Type B pancreatic cell (in vitro differentiated cells): ENCODE data around the gene NOP56. TPM values are rescaled to one million over a fixed set of nuclear protein-coding genes. Genes with fewer than 3 reads are reported as not detected.
A peak's percentile ranks its signal among the peaks of the same experiment; 100 is the strongest.

Source experiments
- DNase-seq: peaks from one replicate; pipeline ENCODE4 v3.0.0; 2021; ENCODE audit warnings: mixed read lengths; ENCODE audit not compliant: unreplicated experiment; ENCODE audit errors: extremely low spot score
- H3K27ac Mint-ChIP-seq: 2 replicates; pipeline ENCODE4 v1.8.0; 2021; ENCODE audit warnings: mild to moderate bottlenecking, mixed read lengths
- H3K27me3 Mint-ChIP-seq: 2 replicates; pipeline ENCODE4 v1.8.0; 2021; ENCODE audit warnings: mixed read lengths
- H3K36me3 Mint-ChIP-seq: 2 replicates; pipeline ENCODE4 v1.8.0; 2021; ENCODE audit warnings: mixed read lengths
- H3K4me1 Mint-ChIP-seq: one replicate; pipeline ENCODE4 v1.8.0; 2021; ENCODE audit warnings: mixed read lengths; ENCODE audit not compliant: unreplicated experiment
- H3K4me3 Mint-ChIP-seq: 2 replicates; pipeline ENCODE4 v1.8.0; 2021; ENCODE audit warnings: mild to moderate bottlenecking, mixed read lengths
- H3K9me3 Mint-ChIP-seq: 2 replicates; pipeline ENCODE4 v1.8.0; 2021; ENCODE audit warnings: mixed read lengths
- CTCF ChIP-seq: fragments of 200-600 bp; sonication (generic); conservative IDR thresholded peaks from 2 replicates; pipeline ENCODE4 v1.5.0; 2021; ENCODE audit warnings: antibody characterized with exemption, mild to moderate bottlenecking
- total RNA-seq: library from RNA; stranded (reverse); gene quantifications from 2 replicates; pipeline ENCODE4 v1.2.1, GENCODE V29; 2021; ENCODE audit warnings: low replicate concordance

The NOP56 gene
- total RNA-seq, 1 donor from 2014 or later, result 364 TPM

DNA sequence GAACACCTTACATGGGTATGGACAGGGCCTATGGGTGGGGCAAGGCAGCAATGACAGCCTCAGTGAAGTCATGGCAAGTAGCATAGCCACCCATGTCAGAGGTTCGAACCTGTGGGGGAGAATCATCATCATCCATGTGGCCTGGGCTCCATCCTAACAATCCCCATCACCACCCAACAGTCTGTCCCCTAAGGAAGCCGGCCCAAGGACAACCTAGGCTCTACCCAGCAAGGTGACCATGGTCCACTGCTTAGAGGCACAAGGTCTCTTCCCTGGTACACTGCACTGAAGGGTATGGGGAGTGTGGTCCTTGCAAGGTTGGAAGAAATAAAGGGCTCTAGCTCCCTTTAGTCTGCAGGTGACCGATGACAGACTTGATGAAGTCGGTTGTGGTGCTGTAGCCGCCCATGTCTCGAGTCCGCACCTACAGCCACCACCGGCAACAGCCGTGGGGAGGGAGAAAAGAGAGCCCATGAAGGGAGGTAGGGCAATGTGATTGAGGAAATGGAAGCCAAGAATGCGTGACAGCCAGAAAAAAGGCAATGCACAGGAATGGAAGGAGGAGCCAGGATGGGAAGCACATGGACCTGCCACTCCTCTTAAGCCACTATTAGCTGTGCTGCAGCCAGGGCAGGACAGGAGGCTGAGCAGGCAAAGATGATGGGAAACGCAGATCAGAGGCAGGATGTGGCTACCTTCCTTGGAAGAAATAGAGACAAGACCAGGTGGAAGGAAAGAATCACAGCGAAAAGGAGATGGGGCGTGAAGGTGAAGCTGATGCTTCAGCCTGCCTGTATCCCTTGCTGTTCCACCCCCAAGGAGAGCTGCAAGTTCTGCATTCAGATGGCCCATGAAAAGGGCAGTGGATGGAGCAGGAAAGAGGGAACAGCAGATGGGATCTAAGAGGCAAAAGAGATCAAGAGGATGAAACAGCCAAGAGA, 6.3 kb downstream of the NOP56 start:
- no peak for DNase-seq
- Mint-ChIP-seq H3K4me1 (peaks cover 18% of the 10 kb centered on the region), H3K9me3 (no peaks in the 10 kb centered on the region), H3K36me3 (peaks cover 54% of the 10 kb centered on the region), H3K27me3 (no peaks in the 10 kb centered on the region), H3K4me3 (peak overlapping the region; percentile 66), H3K27ac (peak overlapping the region; percentile 68)
- TF ChIP-seq CTCF, result no peak

- no peaks in the 10 kb centered on the region for H3K27me3 Mint-ChIP-seq
- peaks cover 54% of the 10 kb centered on the region for H3K36me3 Mint-ChIP-seq
- peaks cover 21% of the 10 kb centered on the region for H3K4me1 Mint-ChIP-seq
- no peaks in the 10 kb centered on the region for H3K9me3 Mint-ChIP-seq
- H3K4me3 Mint-ChIP-seq, result no peak overlapping the region
- no peak for DNase-seq
- H3K27ac Mint-ChIP-seq, result peak overlapping the region; percentile 19
- TF ChIP-seq CTCF, result no peak
Measured at GRCh38 chr20:2659547-2659946, 7.1 kb downstream of the NOP56 start.

- H3K9me3 Mint-ChIP-seq, result no peaks in the 10 kb centered on the region
- peak overlapping the region; percentile 95 for H3K27ac Mint-ChIP-seq
Measured at GRCh38 chr20:2663364-2663886, 11.0 kb downstream of the NOP56 start.

DNA sequence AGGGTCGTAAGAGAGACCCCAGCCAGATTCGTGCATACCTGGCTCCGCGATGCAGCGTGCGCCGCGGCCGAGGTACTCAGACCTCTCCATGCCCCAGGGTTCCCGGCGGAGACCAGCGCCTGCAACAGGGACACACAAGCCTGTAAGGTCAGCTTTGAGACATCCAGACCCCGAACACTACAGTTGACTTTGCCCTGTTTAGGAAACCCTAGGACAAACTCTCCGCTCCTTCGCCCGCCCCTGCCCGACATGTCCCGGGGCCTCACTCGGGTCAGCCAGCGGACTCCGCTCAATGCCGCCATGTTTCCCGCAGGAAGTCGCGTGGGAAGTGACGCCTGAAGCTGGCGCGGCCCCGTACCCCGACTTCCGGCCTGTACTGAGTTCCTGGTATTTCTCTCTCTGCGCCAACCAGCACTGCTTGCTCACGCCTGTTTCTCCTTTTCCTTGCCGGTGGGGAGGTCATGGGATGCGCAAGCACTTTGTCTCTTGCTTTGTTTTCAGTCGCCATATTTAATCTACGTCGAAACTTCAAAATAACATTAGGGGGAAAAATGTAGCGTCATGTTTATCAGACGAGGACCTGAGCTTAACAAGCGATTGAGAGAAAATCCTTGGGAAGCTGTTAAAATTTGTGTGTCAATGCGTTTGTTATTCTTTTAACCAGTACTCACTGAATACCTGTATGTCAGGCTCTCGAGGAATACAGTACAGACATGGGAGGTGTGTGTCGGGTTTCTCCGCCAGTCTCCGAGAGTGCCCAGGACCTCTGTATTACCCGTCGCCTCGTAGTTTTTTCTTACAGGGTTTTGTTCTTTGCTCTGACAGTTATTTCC, 11.7 kb downstream of the NOP56 start, which contains the start of gene IDH3B:
Gene IDH3B (minus strand): TSS at position 330 of the 833 bp plus-strand sequence. CDS start 28 bp downstream, at position 302.
- DNase-seq, result peak; percentile 92
- Mint-ChIP-seq H3K36me3 (peaks cover 21% of the 10 kb centered on the region), H3K27ac (peak within 1 kb of the TSS; percentile 95), H3K4me3 (peak within 1 kb of the TSS; percentile 92), H3K9me3 (no peaks in the 10 kb centered on the region), H3K4me1 (peaks cover 10% of the 10 kb centered on the region), H3K27me3 (peaks cover 16% of the 10 kb centered on the region)
- no peak for TF ChIP-seq CTCF

More at GRCh38 chr20:2663364-2663886, 11.0 kb downstream of the NOP56 start:
- DNase-seq, result no peak
- peaks cover 14% of the 10 kb centered on the region for H3K4me1 Mint-ChIP-seq
- no peak for TF ChIP-seq CTCF
- peak overlapping the region; percentile 92 for H3K4me3 Mint-ChIP-seq
- H3K27me3 Mint-ChIP-seq, result peaks cover 11% of the 10 kb centered on the region
- H3K36me3 Mint-ChIP-seq, result peaks cover 28% of the 10 kb centered on the region

GRCh38 chr20:2671977-2672376, 19.5 kb downstream of the NOP56 start:
- no peak for DNase-seq
- Mint-ChIP-seq H3K9me3 (no peaks in the 10 kb centered on the region), H3K36me3 (no peaks in the 10 kb centered on the region), H3K27me3 (peaks cover 42% of the 10 kb centered on the region), H3K27ac (no peak overlapping the region), H3K4me1 (no peaks in the 10 kb centered on the region), H3K4me3 (no peak overlapping the region)
- peak; percentile 37 for TF ChIP-seq CTCF
